HepG2 (cell line): ENCODE data around the gene SRCIN1. TPM values are rescaled to one million over a fixed set of nuclear protein-coding genes. Genes with fewer than 3 reads are reported as not detected.
A peak's percentile ranks its signal among the peaks of the same experiment; 100 is the strongest.

Experiments
- FOXA1 ChIP-seq, 2 experiments: fragments of 450-650 bp in 1 of 2; sonication (generic) in 1 of 2; formaldehyde crosslinking in 1 of 2; IDR thresholded peaks; 2 replicates each; pipeline versions ENCODE4 v1.4.0 to v1.6.1; 2016 to 2020; ENCODE audit warnings: missing genetic modification reagents in 1 of 2
- IRF1 ChIP-seq: sonication (generic); formaldehyde crosslinking; IDR thresholded peaks from 2 replicates; pipeline ENCODE4 v1.4.0; 2020; ENCODE audit warnings: low read depth, mild to moderate bottlenecking, missing genetic modification reagents
- PAF1 ChIP-seq: IDR thresholded peaks from 2 replicates; pipeline ENCODE4 v1.6.1; 2016; ENCODE audit warnings: missing genetic modification reagents, missing compliant biosample characterization
- ZNF280B ChIP-seq: sonication (generic); formaldehyde crosslinking; IDR thresholded peaks from 2 replicates; pipeline ENCODE4 v1.5.0; 2020; ENCODE audit warnings: missing genetic modification reagents, mild to moderate bottlenecking, borderline replicate concordance
- ZNF619 ChIP-seq: sonication (generic); formaldehyde crosslinking; IDR thresholded peaks from 2 replicates; pipeline ENCODE4 v1.4.0; 2020; ENCODE audit warnings: mild to moderate bottlenecking, missing genetic modification reagents
- ZNF644 ChIP-seq: IDR thresholded peaks from 2 replicates; pipeline ENCODE4 v1.6.1; 2016; ENCODE audit warnings: low read depth
- polyA plus RNA-seq, 8 experiments: library from polyadenylated mRNA; depleted of rRNA in 3 of 8; stranded (reverse) in 7 of 8; unstranded in 1 of 8; fragments of >200 nt; fragmentation: Illumina TruSeq in 4 of 8; extraction: Trizol in 4 of 8; gene quantifications; 2 replicates each; pipeline versions ENCODE4 v1.2.1 to v1.2.3, GENCODE V29; 2011 to 2016; ENCODE audit warnings: low read depth in 4 of 8, missing spikeins in 1 of 8, mixed read lengths in 1 of 8; ENCODE audit not compliant: insufficient read depth in 1 of 8
- total RNA-seq, 5 experiments: library from RNA; depleted of rRNA; stranded (reverse); fragments of >200 nt; fragmentation: Illumina TruSeq; extraction: Trizol; gene quantifications; 2 replicates each; pipeline ENCODE4 v1.2.3, GENCODE V29; 2016; ENCODE audit warnings: low read depth in 1 of 5
- TF ChIP-seq, protein P1 (sequence below): sonication (generic); formaldehyde crosslinking; IDR thresholded peaks from 2 replicates; pipeline ENCODE4 v1.5.0; 2020; ENCODE audit warnings: mild to moderate bottlenecking, missing genetic modification reagents
- TF ChIP-seq, protein P2 (sequence below): sonication (generic); formaldehyde crosslinking; IDR thresholded peaks from 2 replicates; pipeline ENCODE4 v1.8.1; 2023; ENCODE audit warnings: mild to moderate bottlenecking, missing genetic modification reagents
- TF ChIP-seq, protein P3 (sequence below): sonication (generic); formaldehyde crosslinking; IDR thresholded peaks from 2 replicates; pipeline ENCODE4 v1.5.1; 2020; ENCODE audit warnings: mild to moderate bottlenecking, missing genetic modification reagents, moderate library complexity
- TF ChIP-seq, protein P4 (sequence below): sonication (generic); formaldehyde crosslinking; IDR thresholded peaks from 2 replicates; pipeline ENCODE4 v1.4.0; 2020; ENCODE audit warnings: low read depth, mild to moderate bottlenecking, missing genetic modification reagents
- TF ChIP-seq, protein P5 (sequence below): sonication (generic); formaldehyde crosslinking; IDR thresholded peaks from 2 replicates; pipeline ENCODE4 v1.5.0; 2020; ENCODE audit warnings: mild to moderate bottlenecking, missing genetic modification reagents, borderline replicate concordance

Gene SRCIN1
- total and polyA plus RNA-seq, 2 of the 13 experiments (the other 11 are each of a cell fraction or from before 2014, with no cell fraction given) = 1.2 to 9.6 TPM

DNA sequence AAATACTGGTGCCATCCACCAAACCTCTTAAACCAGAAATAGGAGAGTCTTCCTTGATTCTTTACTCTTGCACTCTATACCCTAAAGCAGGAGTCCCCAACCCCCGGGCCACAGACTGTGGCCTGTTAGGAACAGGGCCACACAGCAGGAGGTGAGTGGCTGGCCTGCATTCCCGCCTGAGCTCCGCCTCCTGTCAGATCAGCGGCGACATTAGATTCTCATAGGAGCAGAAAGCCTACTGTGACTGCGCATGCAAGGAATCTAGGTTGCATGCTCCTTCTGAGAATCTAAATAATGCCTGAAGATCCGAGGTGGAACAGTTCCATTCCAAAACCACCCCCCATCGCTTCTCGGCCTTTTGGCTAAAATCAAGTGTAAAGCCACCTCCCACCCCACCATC lies 30.3 kb upstream of the SRCIN1 start (continued):
- TF ChIP-seq, protein P1, sequence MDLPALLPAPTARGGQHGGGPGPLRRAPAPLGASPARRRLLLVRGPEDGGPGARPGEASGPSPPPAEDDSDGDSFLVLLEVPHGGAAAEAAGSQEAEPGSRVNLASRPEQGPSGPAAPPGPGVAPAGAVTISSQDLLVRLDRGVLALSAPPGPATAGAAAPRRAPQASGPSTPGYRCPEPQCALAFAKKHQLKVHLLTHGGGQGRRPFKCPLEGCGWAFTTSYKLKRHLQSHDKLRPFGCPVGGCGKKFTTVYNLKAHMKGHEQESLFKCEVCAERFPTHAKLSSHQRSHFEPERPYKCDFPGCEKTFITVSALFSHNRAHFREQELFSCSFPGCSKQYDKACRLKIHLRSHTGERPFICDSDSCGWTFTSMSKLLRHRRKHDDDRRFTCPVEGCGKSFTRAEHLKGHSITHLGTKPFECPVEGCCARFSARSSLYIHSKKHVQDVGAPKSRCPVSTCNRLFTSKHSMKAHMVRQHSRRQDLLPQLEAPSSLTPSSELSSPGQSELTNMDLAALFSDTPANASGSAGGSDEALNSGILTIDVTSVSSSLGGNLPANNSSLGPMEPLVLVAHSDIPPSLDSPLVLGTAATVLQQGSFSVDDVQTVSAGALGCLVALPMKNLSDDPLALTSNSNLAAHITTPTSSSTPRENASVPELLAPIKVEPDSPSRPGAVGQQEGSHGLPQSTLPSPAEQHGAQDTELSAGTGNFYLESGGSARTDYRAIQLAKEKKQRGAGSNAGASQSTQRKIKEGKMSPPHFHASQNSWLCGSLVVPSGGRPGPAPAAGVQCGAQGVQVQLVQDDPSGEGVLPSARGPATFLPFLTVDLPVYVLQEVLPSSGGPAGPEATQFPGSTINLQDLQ (CRISPR knock-in tag) = no peak
- TF ChIP-seq, protein P2, sequence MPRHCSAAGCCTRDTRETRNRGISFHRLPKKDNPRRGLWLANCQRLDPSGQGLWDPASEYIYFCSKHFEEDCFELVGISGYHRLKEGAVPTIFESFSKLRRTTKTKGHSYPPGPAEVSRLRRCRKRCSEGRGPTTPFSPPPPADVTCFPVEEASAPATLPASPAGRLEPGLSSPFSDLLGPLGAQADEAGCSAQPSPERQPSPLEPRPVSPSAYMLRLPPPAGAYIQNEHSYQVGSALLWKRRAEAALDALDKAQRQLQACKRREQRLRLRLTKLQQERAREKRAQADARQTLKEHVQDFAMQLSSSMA (CRISPR knock-in tag) = peak; percentile 49; the same call in 1 of the 2 replicates
- TF ChIP-seq ZNF644 = no peak
- TF ChIP-seq, protein P3, sequence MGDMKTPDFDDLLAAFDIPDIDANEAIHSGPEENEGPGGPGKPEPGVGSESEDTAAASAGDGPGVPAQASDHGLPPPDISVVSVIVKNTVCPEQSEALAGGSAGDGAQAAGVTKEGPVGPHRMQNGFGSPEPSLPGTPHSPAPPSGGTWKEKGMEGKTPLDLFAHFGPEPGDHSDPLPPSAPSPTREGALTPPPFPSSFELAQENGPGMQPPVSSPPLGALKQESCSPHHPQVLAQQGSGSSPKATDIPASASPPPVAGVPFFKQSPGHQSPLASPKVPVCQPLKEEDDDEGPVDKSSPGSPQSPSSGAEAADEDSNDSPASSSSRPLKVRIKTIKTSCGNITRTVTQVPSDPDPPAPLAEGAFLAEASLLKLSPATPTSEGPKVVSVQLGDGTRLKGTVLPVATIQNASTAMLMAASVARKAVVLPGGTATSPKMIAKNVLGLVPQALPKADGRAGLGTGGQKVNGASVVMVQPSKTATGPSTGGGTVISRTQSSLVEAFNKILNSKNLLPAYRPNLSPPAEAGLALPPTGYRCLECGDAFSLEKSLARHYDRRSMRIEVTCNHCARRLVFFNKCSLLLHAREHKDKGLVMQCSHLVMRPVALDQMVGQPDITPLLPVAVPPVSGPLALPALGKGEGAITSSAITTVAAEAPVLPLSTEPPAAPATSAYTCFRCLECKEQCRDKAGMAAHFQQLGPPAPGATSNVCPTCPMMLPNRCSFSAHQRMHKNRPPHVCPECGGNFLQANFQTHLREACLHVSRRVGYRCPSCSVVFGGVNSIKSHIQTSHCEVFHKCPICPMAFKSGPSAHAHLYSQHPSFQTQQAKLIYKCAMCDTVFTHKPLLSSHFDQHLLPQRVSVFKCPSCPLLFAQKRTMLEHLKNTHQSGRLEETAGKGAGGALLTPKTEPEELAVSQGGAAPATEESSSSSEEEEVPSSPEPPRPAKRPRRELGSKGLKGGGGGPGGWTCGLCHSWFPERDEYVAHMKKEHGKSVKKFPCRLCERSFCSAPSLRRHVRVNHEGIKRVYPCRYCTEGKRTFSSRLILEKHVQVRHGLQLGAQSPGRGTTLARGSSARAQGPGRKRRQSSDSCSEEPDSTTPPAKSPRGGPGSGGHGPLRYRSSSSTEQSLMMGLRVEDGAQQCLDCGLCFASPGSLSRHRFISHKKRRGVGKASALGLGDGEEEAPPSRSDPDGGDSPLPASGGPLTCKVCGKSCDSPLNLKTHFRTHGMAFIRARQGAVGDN (CRISPR knock-in tag) = peak; percentile 66
- TF ChIP-seq PAF1 (CRISPR knock-in tag) = no peak
- TF ChIP-seq ZNF280B (CRISPR knock-in tag) = no peak
- no peak for TF ChIP-seq FOXA1 (IDR thresholded peaks at IDR 0.05)
- no peak for TF ChIP-seq FOXA1 (CRISPR knock-in tag; IDR thresholded peaks at IDR 0.05)
- TF ChIP-seq ZNF619 = no peak
- TF ChIP-seq, protein P4, sequence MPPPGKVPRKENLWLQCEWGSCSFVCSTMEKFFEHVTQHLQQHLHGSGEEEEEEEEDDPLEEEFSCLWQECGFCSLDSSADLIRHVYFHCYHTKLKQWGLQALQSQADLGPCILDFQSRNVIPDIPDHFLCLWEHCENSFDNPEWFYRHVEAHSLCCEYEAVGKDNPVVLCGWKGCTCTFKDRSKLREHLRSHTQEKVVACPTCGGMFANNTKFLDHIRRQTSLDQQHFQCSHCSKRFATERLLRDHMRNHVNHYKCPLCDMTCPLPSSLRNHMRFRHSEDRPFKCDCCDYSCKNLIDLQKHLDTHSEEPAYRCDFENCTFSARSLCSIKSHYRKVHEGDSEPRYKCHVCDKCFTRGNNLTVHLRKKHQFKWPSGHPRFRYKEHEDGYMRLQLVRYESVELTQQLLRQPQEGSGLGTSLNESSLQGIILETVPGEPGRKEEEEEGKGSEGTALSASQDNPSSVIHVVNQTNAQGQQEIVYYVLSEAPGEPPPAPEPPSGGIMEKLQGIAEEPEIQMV = no peak
- TF ChIP-seq, protein P5, sequence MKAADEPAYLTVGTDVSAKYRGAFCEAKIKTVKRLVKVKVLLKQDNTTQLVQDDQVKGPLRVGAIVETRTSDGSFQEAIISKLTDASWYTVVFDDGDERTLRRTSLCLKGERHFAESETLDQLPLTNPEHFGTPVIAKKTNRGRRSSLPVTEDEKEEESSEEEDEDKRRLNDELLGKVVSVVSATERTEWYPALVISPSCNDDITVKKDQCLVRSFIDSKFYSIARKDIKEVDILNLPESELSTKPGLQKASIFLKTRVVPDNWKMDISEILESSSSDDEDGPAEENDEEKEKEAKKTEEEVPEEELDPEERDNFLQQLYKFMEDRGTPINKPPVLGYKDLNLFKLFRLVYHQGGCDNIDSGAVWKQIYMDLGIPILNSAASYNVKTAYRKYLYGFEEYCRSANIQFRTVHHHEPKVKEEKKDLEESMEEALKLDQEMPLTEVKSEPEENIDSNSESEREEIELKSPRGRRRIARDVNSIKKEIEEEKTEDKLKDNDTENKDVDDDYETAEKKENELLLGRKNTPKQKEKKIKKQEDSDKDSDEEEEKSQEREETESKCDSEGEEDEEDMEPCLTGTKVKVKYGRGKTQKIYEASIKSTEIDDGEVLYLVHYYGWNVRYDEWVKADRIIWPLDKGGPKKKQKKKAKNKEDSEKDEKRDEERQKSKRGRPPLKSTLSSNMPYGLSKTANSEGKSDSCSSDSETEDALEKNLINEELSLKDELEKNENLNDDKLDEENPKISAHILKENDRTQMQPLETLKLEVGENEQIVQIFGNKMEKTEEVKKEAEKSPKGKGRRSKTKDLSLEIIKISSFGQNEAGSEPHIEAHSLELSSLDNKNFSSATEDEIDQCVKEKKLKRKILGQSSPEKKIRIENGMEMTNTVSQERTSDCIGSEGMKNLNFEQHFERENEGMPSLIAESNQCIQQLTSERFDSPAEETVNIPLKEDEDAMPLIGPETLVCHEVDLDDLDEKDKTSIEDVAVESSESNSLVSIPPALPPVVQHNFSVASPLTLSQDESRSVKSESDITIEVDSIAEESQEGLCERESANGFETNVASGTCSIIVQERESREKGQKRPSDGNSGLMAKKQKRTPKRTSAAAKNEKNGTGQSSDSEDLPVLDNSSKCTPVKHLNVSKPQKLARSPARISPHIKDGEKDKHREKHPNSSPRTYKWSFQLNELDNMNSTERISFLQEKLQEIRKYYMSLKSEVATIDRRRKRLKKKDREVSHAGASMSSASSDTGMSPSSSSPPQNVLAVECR = no peak
- TF ChIP-seq IRF1 (CRISPR knock-in tag) = no peak
